ENCODE results near the gene MCC. TPM values are rescaled to one million over a fixed set of nuclear protein-coding genes. Genes with fewer than 3 reads are reported as not detected.

MCC gene
- total and polyA plus RNA-seq, 2 of the 4 experiments (the other 2 are of a cell fraction), result 5.0 to 20.6 TPM

GRCh38 chr5:113330533-113331208, 157.6 kb downstream of the MCC start:
- Histone ChIP-seq H3K14ac (replicated peaks; ENCODE audit: low read depth, low read length) (no peak overlapping the region), H3K4me1 (ENCODE audit: control insufficient read depth, insufficient read depth, low read length) (peaks cover 6% of the 10 kb centered on the region), H4K5ac (ENCODE audit: low read depth, low read length) (no peak overlapping the region), H3K27ac (ENCODE audit: insufficient read depth, low read length) (peak overlapping the region; percentile 15; the same call in 1 of the 2 replicates), H2BK5ac (ENCODE audit: low read depth, low read length, poor library complexity, severe bottlenecking) (no peak overlapping the region), H3K79me1 (ENCODE audit: low read depth in 1 of 2, low read length in 2 of 2) (no peaks in the 10 kb centered on the region), H3K36me3 (ENCODE audit: control insufficient read depth, insufficient read depth, low read length) (no peaks in the 10 kb centered on the region; the same call in 1 of the 2 replicates), H3K18ac (ENCODE audit: low read depth, low read length) (no peak overlapping the region), H3K4me2 (ENCODE audit: low read depth, low read length) (peak overlapping the region; percentile 25; the same call in 1 of the 2 replicates), H4K91ac (ENCODE audit: insufficient read depth, low read depth, low read length) (no peak overlapping the region), H3K4ac (ENCODE audit: low read depth, low read length) (peak overlapping the region; percentile 45; the same call in 1 of the 2 replicates), H3K23ac (ENCODE audit: low read depth, low read length) (no peak overlapping the region), H4K8ac (ENCODE audit: low read depth in 2 of 2, low read length in 2 of 2) (peak overlapping the region in 1 of 2 experiments; percentile 7; a peak in 1 of 4 replicates), H3K9me1 (ENCODE audit: insufficient read depth, low read length) (no peaks in the 10 kb centered on the region), H2BK20ac (ENCODE audit: low read depth, low read length) (no peak overlapping the region; the same call in 1 of the 2 replicates), H3K9me3 (ENCODE audit: control insufficient read depth, insufficient read depth, low read length) (no peaks in the 10 kb centered on the region), H3K56ac (ENCODE audit: extremely low read depth, insufficient read depth, low read length) (no peak overlapping the region), H3K4me3 (ENCODE audit: insufficient read depth, low read depth, low read length) (no peak overlapping the region), H4K20me1 (ENCODE audit: insufficient read depth, low read length) (no peaks in the 10 kb centered on the region), H3K27me3 (ENCODE audit: control insufficient read depth, insufficient read depth, low read length) (no peaks in the 10 kb centered on the region), H2BK15ac (ENCODE audit: low read depth, low read length) (0 out of 3 replicates have a peak overlapping the region, but pooled peaks have one; percentile 45), H2BK120ac (ENCODE audit: low read depth, low read length) (no peak overlapping the region), H2AK5ac (ENCODE audit: low read depth, low read length) (0 out of 2 replicates have a peak overlapping the region, but pooled peaks have one; percentile 9), H2AK9ac (replicated peaks; ENCODE audit: low read depth, low read length, poor library complexity) (no peak overlapping the region), H2AFZ (replicated peaks; ENCODE audit: low read length, poor library complexity) (no peak overlapping the region), H3K9ac (ENCODE audit: low read depth, low read length) (no peak overlapping the region)
- ChIA-PET POLR2A (ENCODE audit: unreplicated experiment) (no interaction called here), CTCF (interaction anchor here (0.8 to 2.1 kb wide), 2 partner anchors 9 to 334 kb away, joined by 5 to 8 read pairs; no protein-coding TSS in a partner anchor)
- 17% methylated on average over 1 of the region's 4 CpGs; no CpG with 5 or more reads in 1 of the 2 experiments for WGBS, 2 experiments (ENCODE audit: extremely low coverage in 2 of 2, insufficient read length in 1 of 2)
- in situ Hi-C loops (cut with MboI; ENCODE audit: low sequenced_read_pairs) (no loop called here), intact Hi-C loops (cut with micrococcal nuclease) (loop anchor here (1.0 kb wide), 1 partner anchor 334 kb away; no protein-coding TSS in a partner anchor), dilution Hi-C loops (cut with HindIII; ENCODE audit: low sequenced_read_pairs, unreplicated experiment) (no loop called here)
- DNase-seq, result peak; percentile 60
- BruUV-seq (replicated peaks), result no TSS peak
- peak; percentile 51 for ATAC-seq (ENCODE audit: low read depth)
- TF ChIP-seq CTCF (conservative IDR thresholded peaks at IDR 0.05; ENCODE audit: low read depth, low read length) (peak; percentile 51), ELK1 (IDR thresholded peaks at IDR 0.05; ENCODE audit: borderline replicate concordance, low read depth, low read length) (no peak), MAFK (IDR thresholded peaks at IDR 0.05; ENCODE audit: low read depth, low read length) (no peak), RAD21 (IDR thresholded peaks at IDR 0.05; ENCODE audit: low read length) (peak; percentile 73), SMC3 (IDR thresholded peaks at IDR 0.05; ENCODE audit: low read depth, low read length) (peak; percentile 63), RCOR1 (IDR thresholded peaks at IDR 0.05; ENCODE audit: insufficient replicate concordance, low read length) (no peak), CEBPB (IDR thresholded peaks at IDR 0.05; ENCODE audit: low read depth, low read length) (peak; percentile 59), CHD1 (IDR thresholded peaks at IDR 0.05; ENCODE audit: low read depth, low read length) (no peak)
